ENCODE data around the gene DNAH7. TPM values are rescaled to one million over a fixed set of nuclear protein-coding genes. Genes with fewer than 3 reads are reported as not detected.

The DNAH7 gene
- total RNA-seq, 6 donors from 2014 or later = 1.6 to 33.5 (median 7.8) TPM

- whole genome bisulfite sequencing, 2 donors = 97 to 98% methylated on average over 3 of the region's 3 CpGs
- no peak for ATAC-seq (ENCODE audit: low FRiP score in 2 of 2)
- H3K27me3 ChIP-seq = no peaks in the 10 kb centered on the region
- no peak for DNase-seq
- no peaks in the 10 kb centered on the region for H3K4me1 ChIP-seq
- H3K27ac ChIP-seq = no peak overlapping the region
- no peaks in the 10 kb centered on the region for H3K9me3 ChIP-seq
- peaks cover 0 to 10% (median 2%) of the 10 kb centered on the region in 4 donors for H3K36me3 ChIP-seq
- TF ChIP-seq, protein P1, sequence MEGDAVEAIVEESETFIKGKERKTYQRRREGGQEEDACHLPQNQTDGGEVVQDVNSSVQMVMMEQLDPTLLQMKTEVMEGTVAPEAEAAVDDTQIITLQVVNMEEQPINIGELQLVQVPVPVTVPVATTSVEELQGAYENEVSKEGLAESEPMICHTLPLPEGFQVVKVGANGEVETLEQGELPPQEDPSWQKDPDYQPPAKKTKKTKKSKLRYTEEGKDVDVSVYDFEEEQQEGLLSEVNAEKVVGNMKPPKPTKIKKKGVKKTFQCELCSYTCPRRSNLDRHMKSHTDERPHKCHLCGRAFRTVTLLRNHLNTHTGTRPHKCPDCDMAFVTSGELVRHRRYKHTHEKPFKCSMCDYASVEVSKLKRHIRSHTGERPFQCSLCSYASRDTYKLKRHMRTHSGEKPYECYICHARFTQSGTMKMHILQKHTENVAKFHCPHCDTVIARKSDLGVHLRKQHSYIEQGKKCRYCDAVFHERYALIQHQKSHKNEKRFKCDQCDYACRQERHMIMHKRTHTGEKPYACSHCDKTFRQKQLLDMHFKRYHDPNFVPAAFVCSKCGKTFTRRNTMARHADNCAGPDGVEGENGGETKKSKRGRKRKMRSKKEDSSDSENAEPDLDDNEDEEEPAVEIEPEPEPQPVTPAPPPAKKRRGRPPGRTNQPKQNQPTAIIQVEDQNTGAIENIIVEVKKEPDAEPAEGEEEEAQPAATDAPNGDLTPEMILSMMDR (IDR thresholded peaks at IDR 0.05) = no peak
- no peak for TF ChIP-seq POLR2A (IDR thresholded peaks at IDR 0.05)
- TF ChIP-seq POLR2AphosphoS5 (IDR thresholded peaks at IDR 0.05) = no peak
- no peak for TF ChIP-seq EP300 (IDR thresholded peaks at IDR 0.05)
- no peak overlapping the region for H3K4me3 ChIP-seq
Measured at GRCh38 chr2:195730912-195731311, 337.7 kb downstream of the DNAH7 start.

GRCh38 chr2:195727106-195727505, 341.5 kb downstream of the DNAH7 start:
- no peak for TF ChIP-seq POLR2AphosphoS5 (IDR thresholded peaks at IDR 0.05)
- TF ChIP-seq POLR2A (IDR thresholded peaks at IDR 0.05) = no peak
- TF ChIP-seq, protein P1 (IDR thresholded peaks at IDR 0.05) = no peak
- no peak for TF ChIP-seq EP300 (IDR thresholded peaks at IDR 0.05)
- Histone ChIP-seq H3K27ac (no peak overlapping the region), H3K4me1 (no peaks in the 10 kb centered on the region), H3K27me3 (no peaks in the 10 kb centered on the region), H3K36me3 (peaks cover 0 to 15% (median 0%) of the 10 kb centered on the region in 4 donors), H3K9me3 (no peaks in the 10 kb centered on the region), H3K4me3 (no peak overlapping the region)
- WGBS, 2 donors = 98 to 100% methylated on average over 4 of the region's 4 CpGs
- DNase-seq (no peak), ATAC-seq (ENCODE audit: low FRiP score in 2 of 2) (no peak)

- Histone ChIP-seq H3K36me3 (peaks cover 0 to 16% (median 0%) of the 10 kb centered on the region in 4 donors), H3K4me1 (no peaks in the 10 kb centered on the region), H3K27ac (no peak overlapping the region), H3K27me3 (no peaks in the 10 kb centered on the region), H3K4me3 (no peak overlapping the region), H3K9me3 (no peaks in the 10 kb centered on the region)
- DNase-seq = no peak
- TF ChIP-seq POLR2AphosphoS5 (IDR thresholded peaks at IDR 0.05) = no peak
- TF ChIP-seq POLR2A (IDR thresholded peaks at IDR 0.05) = no peak
- TF ChIP-seq EP300 (IDR thresholded peaks at IDR 0.05) = no peak
- TF ChIP-seq, protein P1 (IDR thresholded peaks at IDR 0.05) = no peak
- no peak for ATAC-seq (ENCODE audit: low FRiP score in 2 of 2)
- 88 to 100% methylated on average over 1 of the region's 1 CpG for WGBS, 2 donors
Measured at GRCh38 chr2:195722075-195722474, 346.6 kb downstream of the DNAH7 start.

DNA sequence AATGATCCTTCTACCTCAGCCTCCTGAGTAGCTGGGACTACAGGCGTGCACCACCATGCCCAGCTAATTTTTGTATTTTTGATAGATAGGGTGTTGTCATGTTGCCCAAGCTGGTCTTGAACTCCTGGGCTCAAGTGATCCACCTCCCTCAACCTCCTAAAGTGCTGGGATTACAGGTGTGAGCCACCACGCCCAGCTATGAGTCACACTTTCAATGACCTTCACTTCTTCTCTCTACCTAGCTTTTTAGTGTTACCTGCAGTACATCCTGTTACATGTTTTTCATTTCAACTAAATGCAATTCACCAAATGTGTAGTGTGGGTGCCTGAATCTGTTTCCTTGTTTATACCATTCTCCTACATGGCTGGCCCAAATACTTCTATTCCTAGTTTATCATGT, 347.6 kb downstream of the DNAH7 start:
- Histone ChIP-seq H3K27me3 (no peaks in the 10 kb centered on the region), H3K9me3 (no peaks in the 10 kb centered on the region), H3K4me3 (no peak overlapping the region), H3K36me3 (peaks cover 0 to 25% (median 0%) of the 10 kb centered on the region in 4 donors), H3K27ac (no peak overlapping the region), H3K4me1 (no peaks in the 10 kb centered on the region)
- WGBS, 2 donors = 95 to 100% methylated on average over 2 of the region's 2 CpGs
- no peak for DNase-seq
- ATAC-seq (ENCODE audit: low FRiP score in 2 of 2) = no peak
- TF ChIP-seq EP300 (IDR thresholded peaks at IDR 0.05) (no peak), POLR2AphosphoS5 (IDR thresholded peaks at IDR 0.05) (no peak), POLR2A (IDR thresholded peaks at IDR 0.05) (no peak)
- TF ChIP-seq, protein P1 (IDR thresholded peaks at IDR 0.05) = no peak

DNA sequence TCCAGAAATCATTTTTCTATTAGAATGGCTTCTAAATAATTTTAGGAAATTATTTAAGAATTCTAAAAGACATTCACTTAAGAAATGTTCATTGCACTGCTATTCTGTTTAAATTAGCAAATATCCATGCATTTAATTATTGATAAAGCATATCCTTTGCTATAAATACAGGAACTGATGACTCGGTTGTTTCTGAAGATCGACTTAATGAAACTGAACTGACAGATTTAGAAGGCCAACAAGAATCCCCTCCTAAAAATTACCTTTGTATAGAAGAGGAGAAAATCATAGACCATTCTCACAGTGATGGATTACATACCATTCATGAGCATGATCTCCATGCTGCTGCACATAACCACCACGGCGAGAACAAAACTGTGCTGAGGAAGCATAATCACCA, 352.2 kb downstream of the DNAH7 start:
- H3K4me3 ChIP-seq = no peak overlapping the region
- H3K9me3 ChIP-seq = no peaks in the 10 kb centered on the region
- WGBS, 2 donors = 98 to 99% methylated on average over 4 of the region's 4 CpGs
- ATAC-seq (ENCODE audit: low FRiP score in 2 of 2) = no peak
- no peak for TF ChIP-seq EP300 (IDR thresholded peaks at IDR 0.05)
- TF ChIP-seq, protein P1 (IDR thresholded peaks at IDR 0.05) = no peak
- TF ChIP-seq POLR2AphosphoS5 (IDR thresholded peaks at IDR 0.05) = no peak
- TF ChIP-seq POLR2A (IDR thresholded peaks at IDR 0.05) = no peak
- H3K27ac ChIP-seq = no peak overlapping the region
- H3K27me3 ChIP-seq = no peaks in the 10 kb centered on the region
- H3K36me3 ChIP-seq = peaks cover 0 to 44% (median 10%) of the 10 kb centered on the region in 4 donors
- H3K4me1 ChIP-seq = no peaks in the 10 kb centered on the region
- DNase-seq = no peak
